Measurements from ENCODE around the gene RABGAP1L. TPM values are rescaled to one million over a fixed set of nuclear protein-coding genes. Genes with fewer than 3 reads are reported as not detected.
A peak's percentile ranks its signal among the peaks of the same experiment; 100 is the strongest.

The RABGAP1L gene
- total RNA-seq, 1 donor from 2014 or later: 46.0 TPM

DNA sequence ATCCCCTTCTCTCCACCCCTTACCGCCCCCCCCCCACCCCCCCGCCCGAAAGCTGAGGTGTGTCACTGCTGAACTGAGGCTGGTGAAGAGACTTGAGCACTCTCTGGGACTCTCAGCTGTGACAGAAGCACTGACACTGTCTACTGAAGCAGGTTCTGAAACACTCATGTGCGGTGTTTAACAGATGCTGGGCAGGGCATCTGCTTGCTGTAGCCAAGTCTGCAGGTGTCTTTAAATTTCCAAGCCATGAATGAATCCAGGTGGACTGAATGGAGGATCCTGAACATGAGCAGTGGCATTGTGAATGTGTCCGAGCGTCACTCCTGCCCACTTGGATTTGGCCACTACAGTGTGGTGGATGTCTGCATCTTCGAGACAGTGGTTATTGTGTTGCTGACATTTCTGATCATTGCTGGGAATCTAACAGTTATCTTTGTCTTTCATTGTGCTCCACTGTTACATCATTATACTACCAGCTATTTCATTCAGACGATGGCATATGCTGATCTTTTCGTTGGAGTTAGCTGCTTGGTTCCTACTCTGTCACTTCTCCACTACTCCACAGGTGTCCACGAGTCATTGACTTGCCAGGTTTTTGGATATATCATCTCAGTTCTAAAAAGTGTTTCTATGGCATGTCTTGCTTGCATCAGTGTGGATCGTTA is 288.7 kb downstream of the RABGAP1L start, which contains the start of gene GPR52:
Gene GPR52, plus strand, starts transcription at position 99 of the 665 bp plus-strand sequence. Its CDS starts 148 bp downstream, at position 247.
- no peaks in the 10 kb centered on the region for H3K36me3 Mint-ChIP-seq
- peaks cover 9% of the 10 kb centered on the region for H3K4me1 Mint-ChIP-seq
- Histone ChIP-seq H3K4me1 (peaks cover 9% of the 10 kb centered on the region), H3K27ac (no peak within 1 kb of the TSS), H3K4me2 (no peak within 1 kb of the TSS), H3K4me3 (no peak within 1 kb of the TSS), H4K20me1 (ENCODE audit: low read depth) (no peaks in the 10 kb centered on the region), H3K27me3 (no peaks in the 10 kb centered on the region), H3K79me2 (ENCODE audit: low read depth) (no peaks in the 10 kb centered on the region), H3F3A (ENCODE audit: low read depth) (no peaks in the 10 kb centered on the region), H3K9me3 (ENCODE audit: low read depth) (no peaks in the 10 kb centered on the region), H3K9ac (no peak within 1 kb of the TSS), H3K36me3 (no peaks in the 10 kb centered on the region), H2AFZ (replicated peaks) (no peak within 1 kb of the TSS)
- TF ChIP-seq EZH2 (IDR thresholded peaks at IDR 0.05): no peak
- TF ChIP-seq EZH2phosphoT487 (IDR thresholded peaks at IDR 0.05): no peak
- TF ChIP-seq, protein P1, sequence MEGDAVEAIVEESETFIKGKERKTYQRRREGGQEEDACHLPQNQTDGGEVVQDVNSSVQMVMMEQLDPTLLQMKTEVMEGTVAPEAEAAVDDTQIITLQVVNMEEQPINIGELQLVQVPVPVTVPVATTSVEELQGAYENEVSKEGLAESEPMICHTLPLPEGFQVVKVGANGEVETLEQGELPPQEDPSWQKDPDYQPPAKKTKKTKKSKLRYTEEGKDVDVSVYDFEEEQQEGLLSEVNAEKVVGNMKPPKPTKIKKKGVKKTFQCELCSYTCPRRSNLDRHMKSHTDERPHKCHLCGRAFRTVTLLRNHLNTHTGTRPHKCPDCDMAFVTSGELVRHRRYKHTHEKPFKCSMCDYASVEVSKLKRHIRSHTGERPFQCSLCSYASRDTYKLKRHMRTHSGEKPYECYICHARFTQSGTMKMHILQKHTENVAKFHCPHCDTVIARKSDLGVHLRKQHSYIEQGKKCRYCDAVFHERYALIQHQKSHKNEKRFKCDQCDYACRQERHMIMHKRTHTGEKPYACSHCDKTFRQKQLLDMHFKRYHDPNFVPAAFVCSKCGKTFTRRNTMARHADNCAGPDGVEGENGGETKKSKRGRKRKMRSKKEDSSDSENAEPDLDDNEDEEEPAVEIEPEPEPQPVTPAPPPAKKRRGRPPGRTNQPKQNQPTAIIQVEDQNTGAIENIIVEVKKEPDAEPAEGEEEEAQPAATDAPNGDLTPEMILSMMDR (IDR thresholded peaks at IDR 0.05): no peak
- H3K9me3 Mint-ChIP-seq: no peaks in the 10 kb centered on the region
- no peak within 1 kb of the TSS for H3K27ac Mint-ChIP-seq
- no peak within 1 kb of the TSS for H3K4me3 Mint-ChIP-seq
- H3K27me3 Mint-ChIP-seq (ENCODE audit: insufficient read depth, low read depth): no peaks in the 10 kb centered on the region
- no peak for DNase-seq (ENCODE audit: low spot score)

DNA sequence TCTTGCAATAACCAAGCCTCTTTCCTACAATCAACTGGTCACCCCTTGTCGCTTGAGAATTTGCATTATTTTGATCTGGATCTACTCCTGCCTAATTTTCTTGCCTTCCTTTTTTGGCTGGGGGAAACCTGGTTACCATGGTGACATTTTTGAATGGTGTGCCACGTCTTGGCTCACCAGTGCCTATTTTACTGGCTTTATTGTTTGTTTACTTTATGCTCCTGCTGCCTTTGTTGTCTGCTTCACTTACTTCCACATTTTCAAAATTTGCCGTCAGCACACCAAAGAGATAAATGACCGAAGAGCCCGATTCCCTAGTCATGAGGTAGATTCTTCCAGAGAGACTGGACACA is 289.2 kb downstream of the RABGAP1L start:
- H3K36me3 Mint-ChIP-seq: no peaks in the 10 kb centered on the region
- no peak overlapping the region for H3K27ac Mint-ChIP-seq
- no peak overlapping the region for H3K27ac ChIP-seq
- TF ChIP-seq, protein P1 (IDR thresholded peaks at IDR 0.05): no peak
- TF ChIP-seq EZH2phosphoT487 (IDR thresholded peaks at IDR 0.05): no peak
- TF ChIP-seq EZH2 (IDR thresholded peaks at IDR 0.05): no peak
- H3K9me3 Mint-ChIP-seq: no peaks in the 10 kb centered on the region
- H3K27me3 ChIP-seq: no peaks in the 10 kb centered on the region
- H3K79me2 ChIP-seq (ENCODE audit: low read depth): no peaks in the 10 kb centered on the region
- H2AFZ ChIP-seq (replicated peaks): no peak overlapping the region
- H3K9ac ChIP-seq: no peak overlapping the region
- H4K20me1 ChIP-seq (ENCODE audit: low read depth): no peaks in the 10 kb centered on the region
- no peaks in the 10 kb centered on the region for H3K36me3 ChIP-seq
- DNase-seq (ENCODE audit: low spot score): no peak
- H3K4me1 ChIP-seq: peaks cover 9% of the 10 kb centered on the region
- H3K4me1 Mint-ChIP-seq: peaks cover 9% of the 10 kb centered on the region
- H3K9me3 ChIP-seq (ENCODE audit: low read depth): no peaks in the 10 kb centered on the region
- no peaks in the 10 kb centered on the region for H3F3A ChIP-seq (ENCODE audit: low read depth)
- no peak overlapping the region for H3K4me3 Mint-ChIP-seq
- H3K4me3 ChIP-seq: no peak overlapping the region
- no peaks in the 10 kb centered on the region for H3K27me3 Mint-ChIP-seq (ENCODE audit: insufficient read depth, low read depth)
- no peak overlapping the region for H3K4me2 ChIP-seq

DNA sequence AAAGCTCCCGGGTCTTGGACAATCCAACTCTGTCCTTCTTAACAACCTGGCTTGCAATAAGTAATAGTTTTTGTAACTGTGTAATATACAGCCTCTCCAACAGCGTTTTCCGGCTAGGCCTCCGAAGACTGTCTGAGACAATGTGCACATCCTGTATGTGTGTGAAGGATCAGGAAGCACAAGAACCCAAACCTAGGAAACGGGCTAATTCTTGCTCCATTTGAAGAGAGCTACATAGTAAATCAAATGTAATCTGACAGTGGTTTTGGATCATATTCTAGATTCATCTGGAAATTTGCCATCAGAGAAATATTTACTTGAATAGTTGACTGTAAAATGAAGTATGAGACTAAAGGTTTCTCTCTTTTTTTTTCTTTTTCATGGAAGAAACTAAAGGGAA is 289.7 kb downstream of the RABGAP1L start:
- DNase-seq (ENCODE audit: low spot score): no peak
- Histone ChIP-seq H3K4me2 (no peak overlapping the region), H3K27me3 (no peaks in the 10 kb centered on the region), H3K9ac (no peak overlapping the region), H3K4me1 (peaks cover 9% of the 10 kb centered on the region), H2AFZ (replicated peaks) (no peak overlapping the region), H3K9me3 (ENCODE audit: low read depth) (no peaks in the 10 kb centered on the region), H3F3A (ENCODE audit: low read depth) (no peaks in the 10 kb centered on the region), H3K27ac (no peak overlapping the region), H3K4me3 (no peak overlapping the region), H4K20me1 (ENCODE audit: low read depth) (no peaks in the 10 kb centered on the region), H3K79me2 (ENCODE audit: low read depth) (no peaks in the 10 kb centered on the region), H3K36me3 (no peaks in the 10 kb centered on the region)
- H3K9me3 Mint-ChIP-seq: no peaks in the 10 kb centered on the region
- no peaks in the 10 kb centered on the region for H3K27me3 Mint-ChIP-seq (ENCODE audit: insufficient read depth, low read depth)
- H3K4me1 Mint-ChIP-seq: peaks cover 9% of the 10 kb centered on the region
- H3K36me3 Mint-ChIP-seq: no peaks in the 10 kb centered on the region
- TF ChIP-seq EZH2phosphoT487 (IDR thresholded peaks at IDR 0.05): no peak
- H3K4me3 Mint-ChIP-seq: no peak overlapping the region
- no peak overlapping the region for H3K27ac Mint-ChIP-seq

GRCh38 chr1:174451408-174451807 is 292.1 kb downstream of the RABGAP1L start:
- Histone ChIP-seq H4K20me1 (ENCODE audit: low read depth) (no peaks in the 10 kb centered on the region), H2AFZ (replicated peaks) (no peak overlapping the region), H3K27ac (no peak overlapping the region), H3K4me3 (no peak overlapping the region), H3F3A (ENCODE audit: low read depth) (no peaks in the 10 kb centered on the region), H3K36me3 (no peaks in the 10 kb centered on the region), H3K4me1 (peaks cover 4% of the 10 kb centered on the region), H3K9ac (no peak overlapping the region), H3K79me2 (ENCODE audit: low read depth) (no peaks in the 10 kb centered on the region), H3K27me3 (no peaks in the 10 kb centered on the region), H3K9me3 (ENCODE audit: low read depth) (no peaks in the 10 kb centered on the region), H3K4me2 (no peak overlapping the region)
- H3K9me3 Mint-ChIP-seq: no peaks in the 10 kb centered on the region
- no peak for DNase-seq (ENCODE audit: low spot score)
- TF ChIP-seq, protein P1 (IDR thresholded peaks at IDR 0.05): peak; percentile 32
- no peak for TF ChIP-seq EZH2phosphoT487 (IDR thresholded peaks at IDR 0.05)
- H3K36me3 Mint-ChIP-seq: no peaks in the 10 kb centered on the region
- H3K27ac Mint-ChIP-seq: no peak overlapping the region
- H3K4me1 Mint-ChIP-seq: peaks cover 3% of the 10 kb centered on the region
- no peaks in the 10 kb centered on the region for H3K27me3 Mint-ChIP-seq (ENCODE audit: insufficient read depth, low read depth)
- no peak overlapping the region for H3K4me3 Mint-ChIP-seq
